Transverse colon (tissue), 4 donors: ENCODE measurements around the gene ETDC.

Experiments used
- CTCF ChIP-seq, 5 experiments: fragments of 200-600 bp in 3 of 5; fragments of 450-650 bp in 2 of 5; sonication (generic) in 3 of 5; IDR thresholded peaks; 1 replicate in 2 of 5; 2 replicates in 3 of 5; pipeline ENCODE4 v1.5.1; 2016 to 2017; ENCODE audit warnings: antibody characterized with exemption in 5 of 5, inconsistent platforms in 3 of 5, mild to moderate bottlenecking in 2 of 5, moderate library complexity in 1 of 5
- EP300 ChIP-seq: sonication (generic); formaldehyde crosslinking; IDR thresholded peaks from one replicate; pipeline ENCODE4 v1.6.1; 2017; ENCODE audit warnings: antibody characterized with exemption, low read depth
- POLR2A ChIP-seq: fragments of 450-650 bp; IDR thresholded peaks from one replicate; pipeline ENCODE4 v1.6.1; 2016; ENCODE audit warnings: antibody characterized with exemption, mild to moderate bottlenecking, moderate library complexity
- POLR2AphosphoS5 ChIP-seq, 3 donors: sonication (generic); formaldehyde crosslinking; IDR thresholded peaks; one replicate each; pipeline ENCODE4 v1.6.1; 2016; ENCODE audit warnings: antibody characterized with exemption in 3 of 3

- TF ChIP-seq EP300 (no peak), CTCF (IDR thresholded peaks at IDR 0.05) (no peak), POLR2AphosphoS5 (IDR thresholded peaks at IDR 0.05) (no peak), POLR2A (no peak)
Observed at GRCh38 chrX:135328421-135329005, 19.2 kb downstream of the ETDC start.
